NK-92 treated with Interleukin-12 subunit alpha and Interleukin-12 subunit beta, amount 100 ng/mL, for 24 hours (cell line): ENCODE measurements around the gene CDK16.

Source experiments
- DNase-seq: peaks from one replicate; lab custom pipeline; 2025; lab: John Stamatoyannopoulos, UW

The CDK16 gene

GRCh38 chrX:47186096-47186740, 32.3 kb upstream of the CDK16 start:
- DNase-seq: no peak

GRCh38 chrX:47187106-47187677, 31.3 kb upstream of the CDK16 start:
- DNase-seq: no peak

- DNase-seq: no peak
Measured at GRCh38 chrX:47189906-47190305, 28.6 kb upstream of the CDK16 start.

- peak; percentile 80 for DNase-seq
Measured at GRCh38 chrX:47190445-47191269, 27.8 kb upstream of the CDK16 start.

GRCh38 chrX:47191331-47191730, 27.1 kb upstream of the CDK16 start:
- DNase-seq: peak; percentile 27

- no peak for DNase-seq
Measured at GRCh38 chrX:47191806-47192401, 26.6 kb upstream of the CDK16 start.

- DNase-seq: peak; percentile 84
Measured at GRCh38 chrX:47193475-47194193, 24.8 kb upstream of the CDK16 start, which contains the start of gene UBA1. Gene UBA1, plus strand, starts transcription at chrX:47193829. Its CDS starts 4,974 bp downstream, at chrX:47198803.

- DNase-seq: no peak
Measured at GRCh38 chrX:47194194-47194787, 24.2 kb upstream of the CDK16 start.

GRCh38 chrX:47196098-47196497, 22.4 kb upstream of the CDK16 start:
- DNase-seq: no peak

GRCh38 chrX:47197526-47197925, 21.0 kb upstream of the CDK16 start:
- no peak for DNase-seq

GRCh38 chrX:47198026-47198686, 20.3 kb upstream of the CDK16 start:
- no peak for DNase-seq

- no peak for DNase-seq
Measured at GRCh38 chrX:47198687-47199080, 19.8 kb upstream of the CDK16 start.

- DNase-seq: no peak
Measured at GRCh38 chrX:47199286-47199685, 19.2 kb upstream of the CDK16 start.

GRCh38 chrX:47200385-47201150, 17.9 kb upstream of the CDK16 start:
- no peak for DNase-seq

- DNase-seq: no peak
Measured at GRCh38 chrX:47201345-47201944, 17.0 kb upstream of the CDK16 start.

- DNase-seq: no peak
Measured at GRCh38 chrX:47202316-47202715, 16.2 kb upstream of the CDK16 start.

GRCh38 chrX:47202877-47203276, 15.6 kb upstream of the CDK16 start:
- DNase-seq: no peak

GRCh38 chrX:47204970-47205369, 13.5 kb upstream of the CDK16 start:
- no peak for DNase-seq

- no peak for DNase-seq
Measured at GRCh38 chrX:47206316-47206715, 12.2 kb upstream of the CDK16 start.

GRCh38 chrX:47208108-47208507, 10.4 kb upstream of the CDK16 start:
- no peak for DNase-seq
